GM19397 (cell line): ENCODE data around the gene NDUFS5.
"Not testable (repeated sequence)": the region's sequence is repeated elsewhere in the genome, so short reads cannot be mapped to it uniquely, and the experiment has no call there.

Experiments used
- ATAC-seq: cut with Tn5 transposase; IDR thresholded peaks from one replicate; pipeline ENCODE4 v1.9.1; 2021; ENCODE audit warnings: mild to moderate bottlenecking, moderate library complexity; ENCODE audit not compliant: unreplicated experiment

The NDUFS5 gene

DNA sequence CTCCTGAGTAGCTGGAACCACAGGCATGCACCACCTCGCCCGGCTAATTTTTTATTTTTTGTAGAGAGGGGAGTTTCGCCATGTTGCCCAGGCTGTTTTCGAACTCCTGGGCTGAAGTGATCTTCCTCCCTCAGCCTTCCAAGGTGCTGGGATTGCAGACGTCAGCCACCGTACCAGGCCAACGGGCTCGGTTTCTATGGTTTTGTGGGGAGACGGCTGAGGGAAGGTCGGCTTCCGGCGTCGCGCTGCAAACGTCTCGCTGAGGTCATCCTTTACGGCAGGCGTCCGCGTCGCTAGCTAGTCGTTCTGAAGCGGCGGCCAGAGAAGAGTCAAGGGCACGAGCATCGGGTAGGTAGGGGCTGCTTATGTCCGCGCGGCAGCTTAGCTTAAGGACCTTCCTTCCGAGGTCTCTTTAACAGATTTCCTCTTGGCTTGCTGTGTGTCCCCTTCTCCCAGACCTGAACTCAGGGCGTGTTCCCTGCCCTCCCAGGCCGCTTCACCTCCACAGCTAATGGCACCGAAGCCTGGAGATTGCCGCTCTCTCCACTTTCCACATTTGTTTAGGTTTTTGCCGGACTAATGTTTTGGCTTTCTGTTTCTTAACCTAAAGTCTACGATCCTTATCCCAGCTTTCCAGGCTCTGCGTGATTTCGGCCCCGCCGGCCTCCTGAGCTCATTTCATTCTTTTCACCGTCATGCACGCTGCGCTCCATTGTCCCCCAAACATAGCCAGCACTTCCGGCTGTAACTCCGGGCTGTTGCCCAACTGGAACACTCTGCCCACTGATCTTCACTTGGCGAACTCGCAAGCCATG is at the start of gene NDUFS5:
TSS of gene NDUFS5 (plus strand) at position 300 of the 815 bp plus-strand sequence. CDS start 2,375 bp downstream, outside the sequence.
- ATAC-seq, result peak; percentile 76

DNA sequence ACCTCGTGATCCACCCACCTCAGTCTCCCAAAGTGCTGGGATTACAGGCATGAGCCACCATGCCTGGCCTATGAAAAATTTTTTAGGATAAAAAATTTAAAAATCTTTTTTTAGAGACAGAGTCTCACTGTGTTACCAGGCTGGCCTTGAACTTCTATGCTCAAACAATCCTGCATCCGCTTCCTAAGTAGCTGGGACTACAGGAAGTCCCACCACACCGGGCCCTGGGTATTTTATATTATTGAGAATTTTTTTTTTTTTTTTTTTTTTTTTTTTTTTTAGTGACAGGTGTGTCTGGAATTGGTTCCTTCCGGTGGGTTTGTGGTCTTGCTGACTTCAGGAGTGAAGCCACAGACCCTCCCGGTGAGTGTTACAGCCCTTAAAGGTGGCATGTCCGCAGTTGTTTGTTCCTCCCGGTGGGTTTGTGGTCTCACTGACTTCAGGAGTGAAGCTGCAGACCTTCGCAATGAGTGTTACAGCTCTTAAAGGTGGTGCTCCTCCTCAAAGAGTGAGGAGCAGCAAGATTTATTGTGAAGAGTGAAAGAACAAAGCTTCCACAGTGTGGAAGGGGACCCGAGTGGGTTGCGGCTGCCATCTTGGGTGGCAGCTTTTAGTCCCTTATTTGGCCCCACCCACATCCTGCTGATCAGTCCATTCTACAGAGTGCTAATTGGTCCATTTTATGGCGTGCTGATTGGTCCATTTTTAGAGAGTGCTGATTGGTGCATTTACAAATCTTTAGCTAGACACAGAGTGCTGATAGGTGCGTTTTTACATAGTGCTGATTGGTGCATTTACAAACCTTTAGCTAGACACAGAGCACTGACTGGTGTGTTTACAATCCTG is 48.5 kb upstream of the NDUFS5 start:
- ATAC-seq, result not testable (repeated sequence)

DNA sequence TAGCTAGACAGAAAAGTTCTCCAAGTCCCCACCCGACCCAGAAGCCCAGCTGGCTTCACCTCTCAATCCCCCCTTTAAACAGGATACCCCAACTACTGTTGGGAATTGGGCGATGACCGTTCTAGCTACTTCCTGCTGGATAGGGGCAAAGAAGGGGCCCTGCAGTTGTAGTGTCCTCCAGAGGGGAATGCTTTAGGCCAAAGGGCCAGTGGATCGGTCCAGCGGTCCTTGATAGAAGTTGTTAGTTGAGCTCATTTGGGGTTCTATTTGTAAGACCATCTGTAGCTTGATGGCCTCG is 48.0 kb upstream of the NDUFS5 start:
- not testable (repeated sequence) for ATAC-seq

DNA sequence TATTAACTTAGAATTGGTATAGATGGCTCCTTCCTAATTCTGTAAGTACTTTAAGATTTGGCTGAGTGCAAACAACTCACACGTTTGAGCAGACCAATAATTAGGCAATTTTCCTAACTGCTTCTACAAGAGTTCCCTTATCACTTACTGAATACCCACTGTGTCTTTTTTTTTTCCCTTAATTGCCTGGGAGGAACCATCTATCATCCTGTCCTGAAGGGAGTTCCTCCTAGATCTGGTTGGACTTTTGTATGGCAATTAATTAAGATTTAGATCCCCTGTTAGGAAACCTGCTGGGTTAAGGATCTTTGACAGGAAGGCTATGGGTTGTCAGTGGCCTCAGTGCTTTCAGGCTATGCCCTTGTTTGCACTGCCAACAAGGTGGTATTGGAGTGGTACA is 46.8 kb upstream of the NDUFS5 start:
- ATAC-seq, result not testable (repeated sequence)

DNA sequence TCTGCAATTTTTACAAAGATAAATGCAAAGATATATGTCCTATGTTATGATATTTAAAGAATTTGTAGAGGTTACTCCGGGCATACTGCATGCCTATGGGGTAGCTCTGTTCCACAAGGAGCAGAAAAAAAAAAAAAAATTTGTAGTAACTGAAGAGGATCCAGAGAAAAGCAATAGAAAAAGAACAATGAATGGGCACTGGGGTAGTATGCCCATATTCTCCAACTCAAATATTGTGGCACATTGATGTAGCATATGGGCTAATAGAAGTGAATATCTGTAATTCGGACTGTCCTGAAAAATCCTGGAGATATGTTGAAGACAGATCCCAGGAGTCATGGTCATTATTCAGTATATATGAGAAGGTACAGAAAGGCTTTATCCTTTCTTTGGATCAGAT is 36.2 kb upstream of the NDUFS5 start:
- no peak for ATAC-seq

DNA sequence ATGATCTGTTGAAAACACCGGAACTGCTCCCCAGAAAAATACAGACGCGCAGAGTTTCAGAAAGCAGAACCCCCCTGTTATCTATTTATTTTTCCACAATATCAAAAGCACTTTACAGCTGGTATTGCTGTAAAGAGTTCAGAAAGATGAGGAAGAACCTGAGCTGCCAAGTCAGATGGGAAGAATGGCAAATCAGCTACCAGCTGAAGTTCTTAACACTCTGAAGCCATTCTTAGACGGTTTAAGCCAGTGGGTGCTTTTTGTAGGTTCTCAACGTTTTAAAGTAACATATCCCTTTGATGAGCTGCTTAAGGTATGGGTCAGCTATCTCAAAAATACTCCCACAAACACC is 35.8 kb upstream of the NDUFS5 start:
- ATAC-seq, result no peak

DNA sequence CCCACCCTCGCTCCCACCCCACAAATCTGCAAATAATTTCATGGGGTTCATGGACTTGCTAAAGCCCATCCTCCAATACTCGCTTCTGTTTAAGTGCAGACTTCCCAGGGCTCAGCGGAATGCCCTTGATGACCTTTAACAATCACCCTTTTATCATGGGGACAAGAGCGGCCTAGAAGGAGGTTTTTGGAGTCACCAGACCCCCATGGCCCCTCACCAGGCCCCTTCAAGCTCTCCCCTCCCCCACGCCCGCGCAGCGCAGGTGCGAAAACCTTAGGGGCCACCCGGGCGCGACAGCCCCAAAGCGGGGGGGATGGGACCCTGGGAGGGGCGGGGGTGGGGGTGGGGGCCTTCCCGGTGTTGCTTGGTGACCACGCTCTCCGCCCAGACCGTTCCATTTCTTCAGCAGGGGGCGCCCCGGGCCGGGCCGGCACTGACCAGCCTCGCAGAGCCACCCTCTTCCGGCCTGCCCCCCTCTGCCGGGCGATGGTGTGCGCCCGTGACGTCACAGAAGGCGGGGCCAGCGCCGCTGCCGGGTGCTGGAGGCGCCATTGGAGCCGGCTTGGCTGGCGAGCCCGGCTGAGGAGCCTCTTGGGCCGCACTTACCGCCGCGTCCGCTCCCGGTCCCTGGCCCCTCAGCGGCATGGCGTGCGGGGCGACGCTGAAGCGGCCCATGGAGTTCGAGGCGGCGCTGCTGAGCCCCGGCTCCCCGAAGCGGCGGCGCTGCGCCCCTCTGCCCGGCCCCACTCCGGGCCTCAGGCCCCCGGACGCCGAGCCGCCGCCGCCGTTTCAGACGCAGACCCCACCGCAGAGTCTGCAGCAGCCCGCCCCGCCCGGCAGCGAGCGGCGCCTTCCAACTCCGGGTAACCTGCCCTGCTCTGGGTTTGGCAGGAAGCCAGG is 35.2 kb upstream of the NDUFS5 start, which contains the start of gene AKIRIN1:
TSS of gene AKIRIN1 (plus strand) at position 539 of the 900 bp plus-strand sequence. CDS start at position 644, 105 bp downstream.
- ATAC-seq, result peak; percentile 96

DNA sequence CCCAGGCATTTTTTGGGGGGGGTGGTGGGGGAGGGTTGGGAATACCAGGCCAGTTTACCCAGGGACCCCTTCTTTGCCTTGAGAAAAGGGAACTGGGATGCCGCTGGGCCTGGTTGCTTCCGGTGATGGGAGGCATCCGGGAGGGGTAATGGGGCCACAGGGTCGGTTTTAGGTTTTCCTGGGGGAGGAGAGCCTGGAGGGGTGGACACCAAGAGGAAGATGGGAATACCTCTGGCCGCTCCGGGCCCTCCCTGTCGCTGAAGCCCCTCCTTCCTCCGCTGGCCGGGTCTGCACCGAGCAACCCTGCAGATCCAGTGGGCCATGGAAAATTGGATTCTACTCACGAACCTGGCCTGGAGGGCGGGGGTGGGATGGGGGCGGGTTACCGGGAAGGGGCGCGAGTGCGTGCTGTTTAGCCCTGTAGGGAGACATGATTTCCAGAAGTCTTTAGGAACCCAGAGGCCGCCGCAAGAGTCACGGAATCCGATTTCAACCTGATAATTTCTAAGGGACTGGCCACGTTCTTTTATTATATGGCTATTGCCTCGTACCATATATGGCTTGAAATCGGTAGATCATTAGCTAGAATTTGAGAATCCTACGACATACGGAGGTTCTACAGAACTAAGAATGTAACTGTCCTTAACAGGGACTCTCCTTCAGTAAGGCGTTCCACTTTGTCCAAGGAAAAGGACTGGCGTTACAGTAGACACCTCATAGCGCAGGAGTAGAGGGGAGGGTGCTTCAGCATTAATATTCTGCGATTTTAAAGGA is 34.3 kb upstream of the NDUFS5 start:
- no peak for ATAC-seq

DNA sequence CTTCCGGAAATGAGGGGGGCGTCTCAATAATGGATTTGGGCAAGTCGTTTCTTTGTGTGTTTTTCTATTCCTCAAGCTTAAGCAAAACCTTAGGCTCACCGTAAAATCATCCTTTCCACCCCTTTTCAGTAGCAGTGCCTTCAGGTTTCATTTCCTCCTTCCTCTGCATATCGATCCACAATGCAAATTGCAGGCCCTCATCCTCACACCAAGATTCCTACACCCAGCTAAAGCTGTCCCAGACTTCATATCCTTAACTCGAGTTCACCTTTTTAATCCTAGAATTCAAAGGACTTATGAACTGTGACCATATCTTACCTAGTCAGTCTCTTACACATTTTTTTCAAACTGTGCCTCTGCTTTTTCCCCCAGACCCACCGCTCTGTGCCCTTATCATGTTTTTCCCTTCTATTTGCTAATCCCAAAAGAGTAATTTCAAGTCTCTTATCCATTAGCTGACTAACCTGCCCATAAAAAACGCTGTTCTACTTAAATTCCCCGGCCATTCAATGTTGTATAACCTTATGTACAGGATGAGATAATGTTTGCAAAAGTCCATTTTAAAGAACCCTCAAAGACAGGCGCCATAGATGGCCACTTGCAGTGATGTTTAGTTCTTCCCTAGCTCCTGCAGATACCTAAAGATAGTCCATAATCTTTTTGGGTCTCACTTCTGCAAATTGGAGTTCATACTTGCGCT is 33.6 kb upstream of the NDUFS5 start:
- no peak for ATAC-seq

DNA sequence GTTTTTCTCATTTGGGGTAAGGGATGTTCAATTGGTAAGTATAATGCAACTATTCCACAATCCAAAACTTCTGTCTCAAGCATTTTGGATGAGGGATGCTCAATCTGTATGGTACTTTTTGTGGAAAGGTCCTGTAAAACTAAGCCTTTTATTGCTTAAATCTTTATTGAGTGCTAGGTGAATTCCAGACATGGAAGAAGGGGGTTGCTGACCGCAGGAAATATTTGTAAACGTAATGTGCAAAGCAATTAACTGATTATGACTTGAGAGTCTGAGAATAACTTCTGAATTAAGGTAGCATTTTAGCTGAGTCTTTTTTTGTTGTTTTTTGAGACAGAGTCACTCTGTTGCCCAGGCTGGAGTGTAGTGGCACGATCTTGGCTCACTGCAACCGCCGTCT is 32.0 kb upstream of the NDUFS5 start:
- ATAC-seq, result no peak

DNA sequence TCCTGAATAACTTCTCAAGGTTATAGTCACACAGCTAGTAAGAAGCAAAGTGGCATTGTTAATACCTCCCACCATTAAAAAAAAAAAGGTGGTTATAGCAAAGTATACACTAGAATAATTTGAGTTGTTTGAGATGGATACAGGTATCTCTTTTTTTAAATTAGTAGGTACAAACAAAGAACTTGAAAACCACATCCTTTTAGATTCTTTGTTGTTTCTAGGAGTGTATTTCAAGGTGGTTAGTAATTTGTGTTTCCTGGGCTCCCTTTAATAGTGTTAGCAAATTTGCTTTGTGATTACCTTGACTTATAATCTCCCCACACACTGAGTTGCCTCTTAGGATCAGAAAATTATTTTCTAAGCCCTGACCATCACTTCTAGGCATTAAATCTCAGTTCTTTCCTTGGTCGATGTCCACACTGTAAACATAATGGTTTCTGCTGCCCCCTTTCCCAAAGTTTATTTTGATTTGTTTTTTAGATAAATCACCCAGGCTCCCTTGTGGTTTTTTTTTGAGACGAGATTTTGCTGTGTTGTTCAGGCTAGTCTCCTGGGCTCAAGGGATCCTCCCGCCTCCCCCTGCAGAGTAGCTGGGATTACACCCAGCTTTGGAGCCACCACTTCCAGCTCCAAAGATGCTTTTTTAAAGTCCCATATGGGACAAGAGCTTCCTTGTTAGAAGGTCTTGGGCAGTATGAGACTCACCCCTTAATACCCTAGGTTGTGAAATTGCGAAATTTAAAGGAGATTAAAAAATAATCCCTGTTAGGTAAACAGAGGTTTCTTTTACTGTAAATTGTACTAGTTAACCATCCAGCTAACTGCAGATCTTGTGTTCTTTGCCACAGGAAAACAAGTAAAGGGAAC is 28.9 kb upstream of the NDUFS5 start:
- no peak for ATAC-seq

DNA sequence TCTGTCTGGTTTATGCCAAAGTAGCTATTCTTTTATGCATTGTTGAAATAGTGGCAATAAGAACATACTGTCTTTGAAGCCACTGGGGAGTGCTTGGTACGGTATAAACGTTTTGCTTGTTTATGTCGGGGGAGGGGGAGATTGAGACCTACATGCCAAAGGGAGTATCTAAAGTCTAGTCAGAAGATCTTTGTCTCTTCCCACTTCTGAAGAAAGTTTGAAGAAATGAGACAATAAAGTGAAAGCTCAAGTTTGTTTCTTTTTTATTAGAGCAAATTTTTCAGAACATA is 28.3 kb upstream of the NDUFS5 start:
- no peak for ATAC-seq

DNA sequence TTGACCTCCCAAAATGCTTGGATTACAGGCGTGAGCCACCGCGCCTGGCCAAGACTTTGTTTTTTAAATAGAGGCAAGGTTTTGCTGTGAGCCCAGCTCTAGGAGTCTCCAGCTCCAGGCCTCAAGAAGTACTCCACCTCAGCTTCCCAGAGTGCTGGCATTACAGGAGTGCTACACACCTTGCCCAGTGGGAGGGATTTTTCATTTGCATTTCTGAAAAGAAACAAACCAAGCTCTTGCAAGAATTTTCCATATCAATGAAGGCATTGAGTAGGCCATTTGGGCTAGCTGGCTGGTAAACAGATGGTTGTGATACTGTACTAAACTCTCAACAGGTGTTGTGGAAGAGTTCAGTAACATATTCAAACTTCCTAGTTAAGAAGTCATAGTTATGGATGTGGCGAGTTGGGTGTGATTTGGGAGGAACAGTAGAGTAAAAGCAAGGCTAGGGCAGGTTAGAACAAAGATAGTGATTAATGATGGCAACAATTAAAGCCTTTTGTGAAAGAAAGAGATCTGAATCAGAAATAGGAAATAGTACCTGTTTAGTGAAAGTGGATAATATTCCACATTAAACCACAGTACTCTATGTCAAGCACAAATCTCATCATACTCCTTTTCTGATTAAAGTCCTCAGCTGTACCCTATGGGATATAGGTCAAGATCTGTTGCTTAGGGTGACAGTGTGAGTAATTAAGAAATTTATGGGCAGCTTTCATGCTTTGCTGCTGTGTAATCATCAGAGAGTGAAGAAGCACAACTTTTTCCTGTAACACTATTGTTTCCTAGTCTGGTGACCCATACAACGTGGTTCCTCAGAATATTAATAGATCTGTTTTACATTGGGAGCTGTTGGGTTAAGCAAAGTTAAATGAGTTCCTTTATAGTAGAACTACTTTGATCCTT is 24.4 kb upstream of the NDUFS5 start:
- no peak for ATAC-seq

DNA sequence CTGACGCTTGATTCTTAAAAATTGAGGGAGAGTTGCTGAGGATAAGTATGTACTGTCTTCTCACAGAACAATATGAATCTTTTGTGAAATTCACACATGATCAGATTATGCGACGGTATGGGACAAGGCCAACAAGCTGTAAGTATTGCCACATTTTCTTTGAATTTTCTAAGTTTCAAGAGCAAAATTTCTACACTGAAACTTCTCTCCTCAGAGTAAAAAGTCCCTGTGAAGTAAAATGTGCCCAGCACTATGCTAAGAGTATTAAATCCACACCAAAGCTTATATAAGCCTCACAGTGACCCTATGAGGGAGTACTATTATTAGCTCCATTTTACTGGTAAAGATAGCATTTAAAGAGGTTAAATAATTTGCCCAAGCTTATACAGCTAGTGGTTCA is 22.9 kb upstream of the NDUFS5 start:
- ATAC-seq, result no peak

DNA sequence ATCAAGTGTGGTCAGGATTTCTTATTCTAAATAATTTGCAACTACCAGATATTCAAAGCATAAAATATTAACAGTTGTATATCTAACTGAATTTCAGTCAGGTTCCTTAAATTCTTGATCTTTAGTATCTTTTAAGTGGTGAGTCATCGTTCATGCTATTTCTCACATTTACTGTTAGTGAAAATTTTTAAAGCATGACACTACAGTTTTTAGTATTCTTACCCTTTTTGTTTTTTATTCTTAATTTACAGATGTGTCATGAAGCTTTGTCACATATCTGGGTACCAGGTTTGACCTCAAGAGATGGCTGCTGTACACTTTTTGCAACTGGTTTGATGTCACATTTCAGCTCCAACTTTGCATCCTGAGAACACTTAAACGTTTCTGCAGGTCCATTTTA is 22.4 kb upstream of the NDUFS5 start:
- ATAC-seq, result no peak

DNA sequence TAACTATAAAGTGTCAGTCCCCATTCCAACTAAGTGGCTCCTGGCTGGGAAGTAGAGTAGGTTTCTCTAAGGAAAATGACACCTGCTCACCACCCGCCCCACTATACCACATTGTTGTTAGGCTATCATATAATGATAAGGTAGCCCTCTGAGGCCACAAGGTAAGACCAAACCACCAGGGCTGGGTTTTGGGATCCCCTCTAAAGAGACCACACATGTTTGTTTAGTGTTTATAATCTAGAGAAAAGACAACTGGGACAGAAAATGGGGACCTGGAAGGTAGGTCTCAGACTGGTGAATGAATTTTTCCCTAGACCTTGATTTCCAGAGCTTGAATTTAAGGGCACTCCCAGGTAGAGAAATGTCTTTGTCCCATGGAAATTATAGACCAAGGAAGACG is 19.9 kb upstream of the NDUFS5 start:
- ATAC-seq, result no peak

DNA sequence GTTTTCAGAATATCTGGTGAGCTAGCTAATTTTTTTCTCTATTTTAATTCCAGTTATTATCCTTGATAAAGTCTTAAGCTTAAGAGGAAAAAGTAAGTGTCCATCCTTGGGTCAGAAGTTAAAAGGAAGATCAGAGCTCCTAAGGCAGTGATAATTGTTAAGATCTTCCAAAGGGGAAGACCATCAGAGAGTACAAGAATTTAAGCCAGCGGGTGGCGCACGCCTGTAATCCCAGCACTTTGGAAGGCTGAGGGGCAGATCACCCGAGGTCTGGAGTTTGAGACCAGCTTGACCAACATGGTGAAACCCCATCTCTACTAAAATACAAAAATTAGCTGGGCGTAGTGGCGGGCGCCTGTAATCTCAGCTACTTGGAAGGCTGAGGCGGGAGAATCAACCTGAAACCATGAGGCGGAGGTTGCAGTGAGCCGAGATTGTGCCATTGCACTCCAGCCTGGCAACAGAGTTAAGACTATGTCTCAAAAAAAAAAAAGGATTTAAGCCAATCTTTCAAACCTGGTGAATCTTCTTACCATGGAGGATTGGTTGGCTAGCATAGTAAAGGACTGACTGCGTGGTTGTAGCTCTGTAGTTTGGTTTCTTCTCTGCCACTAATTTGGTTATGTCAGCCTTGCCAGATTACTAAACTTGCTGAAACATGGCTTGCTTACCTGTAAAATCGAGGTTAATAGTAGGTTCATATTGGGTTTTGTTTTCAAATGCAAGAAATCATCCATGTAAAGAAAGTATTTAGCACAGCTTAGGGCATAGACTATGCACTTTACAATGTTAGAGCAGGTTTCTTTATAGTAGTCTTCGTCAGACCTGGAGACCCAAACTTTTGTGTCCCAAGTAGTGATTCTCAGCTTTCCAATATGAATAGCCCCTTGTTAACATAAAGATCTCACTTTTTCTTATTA is 19.2 kb upstream of the NDUFS5 start:
- no peak for ATAC-seq
